Esophagus muscularis mucosa (tissue), 4 donors: ENCODE results near the gene ZNF618. TPM values are rescaled to one million over a fixed set of nuclear protein-coding genes. Genes with fewer than 3 reads are reported as not detected.

Source experiments
- DNase-seq: peaks from one replicate; pipeline ENCODE4 v3.0.0-alpha.2; 2017; ENCODE audit errors: extremely low spot score
- H3K27ac ChIP-seq, 4 donors: fragments of 200-600 bp; sonication (generic); replicated peaks in 1 of 4; 1 replicate in 3 of 4; 2 replicates in 1 of 4; pipeline ENCODE4 v1.5.1; 2016 to 2019; ENCODE audit warnings: mild to moderate bottlenecking in 1 of 4
- H3K27me3 ChIP-seq, 4 donors: fragments of 200-600 bp; sonication (generic); one replicate each; pipeline versions ENCODE4 v1.5.1 to v1.6.0; 2016 to 2019
- H3K36me3 ChIP-seq, 4 donors: fragments of 200-600 bp; sonication (generic); one replicate each; pipeline ENCODE4 v1.5.1; 2016 to 2019
- H3K4me1 ChIP-seq, 4 donors: fragments of 200-600 bp; sonication (generic); one replicate each; pipeline ENCODE4 v1.5.1; 2016 to 2019
- H3K4me3 ChIP-seq, 4 donors: fragments of 200-600 bp; sonication (generic); 1 replicate in 2 of 4; 2 replicates in 2 of 4; pipeline ENCODE4 v1.5.1; 2016 to 2019; ENCODE audit warnings: mild to moderate bottlenecking in 4 of 4, moderate library complexity in 1 of 4
- H3K9me3 ChIP-seq, 4 donors: fragments of 200-600 bp; sonication (generic); 1 replicate in 3 of 4; 2 replicates in 1 of 4; pipeline ENCODE4 v1.5.1; 2016 to 2019
- CTCF ChIP-seq, 3 experiments: fragments of 200-600 bp in 2 of 3; fragments of 450-650 bp in 1 of 3; sonication (generic) in 2 of 3; IDR thresholded peaks; one replicate each; pipeline ENCODE4 v1.5.1; 2017 to 2019; ENCODE audit warnings: antibody characterized with exemption in 3 of 3, mild to moderate bottlenecking in 2 of 3, moderate library complexity in 1 of 3
- EP300 ChIP-seq: sonication (generic); formaldehyde crosslinking; IDR thresholded peaks from one replicate; pipeline ENCODE4 v1.6.1; 2017; ENCODE audit warnings: antibody characterized with exemption
- POLR2A ChIP-seq: fragments of 450-650 bp; IDR thresholded peaks from one replicate; pipeline ENCODE4 v1.6.1; 2017; ENCODE audit warnings: antibody characterized with exemption, moderate library complexity, mild to moderate bottlenecking, low read depth
- POLR2AphosphoS5 ChIP-seq, 2 donors: sonication (generic); formaldehyde crosslinking; IDR thresholded peaks; one replicate each; pipeline ENCODE4 v1.6.1; 2017; ENCODE audit warnings: antibody characterized with exemption in 2 of 2
- WGBS: methylation state at CpG from one replicate; pipeline ENCODE4 v1.1.5; 2018; 5-methylcytosine and 5-hydroxymethylcytosine counted together
- intact Hi-C: fragments of 100-400 bp; cut with DNase I; formaldehyde crosslinking; loops from one replicate; pipeline ENCODE4 v1.15.1; 2023
- total RNA-seq, 4 donors: library from RNA; depleted of rRNA; stranded (reverse); fragments of >200 nt; gene quantifications; one replicate each; pipeline versions ENCODE4 v1.1.0 to v1.2.1, GENCODE V29; 2016

ZNF618 gene
- total RNA-seq, 4 donors from 2014 or later, result 1.2 to 4.5 (median 2.6) TPM

GRCh38 chr9:114000063-114000454 lies 124.0 kb downstream of the ZNF618 start:
- no peaks in the 10 kb centered on the region for H3K36me3 ChIP-seq
- intact Hi-C loops, result no loop called here
- peak; percentile 57 for DNase-seq
- H3K27ac ChIP-seq, result no peak overlapping the region
- 96% methylated on average over 13 of the region's 13 CpGs for WGBS
- TF ChIP-seq POLR2A (no peak), EP300 (no peak), CTCF (IDR thresholded peaks at IDR 0.05) (no peak), POLR2AphosphoS5 (IDR thresholded peaks at IDR 0.05) (no peak)
- peaks cover 7 to 16% (median 10%) of the 10 kb centered on the region in 4 donors for H3K4me1 ChIP-seq
- H3K9me3 ChIP-seq, result no peaks in the 10 kb centered on the region
- H3K4me3 ChIP-seq, result no peak overlapping the region
- H3K27me3 ChIP-seq, result no peaks in the 10 kb centered on the region

- intact Hi-C loops, result no loop called here
- H3K27ac ChIP-seq, result no peak overlapping the region
- no peaks in the 10 kb centered on the region for H3K27me3 ChIP-seq
- peak; percentile 60 for DNase-seq
- no peak overlapping the region for H3K4me3 ChIP-seq
- peaks cover 7 to 16% (median 10%) of the 10 kb centered on the region in 4 donors for H3K4me1 ChIP-seq
- no peak for TF ChIP-seq POLR2A
- no peak for TF ChIP-seq EP300
- no peak for TF ChIP-seq POLR2AphosphoS5 (IDR thresholded peaks at IDR 0.05)
- no peak for TF ChIP-seq CTCF (IDR thresholded peaks at IDR 0.05)
- H3K9me3 ChIP-seq, result no peaks in the 10 kb centered on the region
- no peaks in the 10 kb centered on the region for H3K36me3 ChIP-seq
- 90% methylated on average over 2 of the region's 8 CpGs for WGBS
Measured at GRCh38 chr9:114000671-114001409, 124.7 kb downstream of the ZNF618 start.

- H3K27ac ChIP-seq, result no peak overlapping the region
- WGBS, result 65% methylated on average over 3 of the region's 3 CpGs
- no peaks in the 10 kb centered on the region for H3K27me3 ChIP-seq
- H3K9me3 ChIP-seq, result no peaks in the 10 kb centered on the region
- no peak for DNase-seq
- intact Hi-C loops, result no loop called here
- no peaks in the 10 kb centered on the region for H3K36me3 ChIP-seq
- H3K4me1 ChIP-seq, result peaks cover 7 to 16% (median 10%) of the 10 kb centered on the region in 4 donors
- no peak for TF ChIP-seq POLR2A
- TF ChIP-seq POLR2AphosphoS5 (IDR thresholded peaks at IDR 0.05), result no peak
- TF ChIP-seq CTCF (IDR thresholded peaks at IDR 0.05), result no peak
- TF ChIP-seq EP300, result no peak
- no peak overlapping the region for H3K4me3 ChIP-seq
Measured at GRCh38 chr9:114001410-114001685, 125.2 kb downstream of the ZNF618 start.

GRCh38 chr9:114001794-114002261 lies 125.7 kb downstream of the ZNF618 start:
- intact Hi-C loops, result no loop called here
- Histone ChIP-seq H3K27me3 (no peaks in the 10 kb centered on the region), H3K9me3 (no peaks in the 10 kb centered on the region), H3K27ac (no peak overlapping the region), H3K4me3 (no peak overlapping the region), H3K4me1 (peaks cover 7 to 16% (median 10%) of the 10 kb centered on the region in 4 donors), H3K36me3 (peaks cover 0 to under 1% (median 0%) of the 10 kb centered on the region in 4 donors)
- TF ChIP-seq POLR2A (no peak), CTCF (IDR thresholded peaks at IDR 0.05) (no peak), POLR2AphosphoS5 (IDR thresholded peaks at IDR 0.05) (no peak), EP300 (no peak)
- peak; percentile 57 for DNase-seq
- 91% methylated on average over 10 of the region's 12 CpGs for WGBS
